HG03135 (cell line): ENCODE results near the gene SPR.

Source experiments
- ATAC-seq: cut with Tn5 transposase; IDR thresholded peaks from one replicate; pipeline ENCODE4 v1.9.1; 2021; ENCODE audit warnings: mild to moderate bottlenecking, moderate library complexity; ENCODE audit not compliant: unreplicated experiment

SPR gene

DNA sequence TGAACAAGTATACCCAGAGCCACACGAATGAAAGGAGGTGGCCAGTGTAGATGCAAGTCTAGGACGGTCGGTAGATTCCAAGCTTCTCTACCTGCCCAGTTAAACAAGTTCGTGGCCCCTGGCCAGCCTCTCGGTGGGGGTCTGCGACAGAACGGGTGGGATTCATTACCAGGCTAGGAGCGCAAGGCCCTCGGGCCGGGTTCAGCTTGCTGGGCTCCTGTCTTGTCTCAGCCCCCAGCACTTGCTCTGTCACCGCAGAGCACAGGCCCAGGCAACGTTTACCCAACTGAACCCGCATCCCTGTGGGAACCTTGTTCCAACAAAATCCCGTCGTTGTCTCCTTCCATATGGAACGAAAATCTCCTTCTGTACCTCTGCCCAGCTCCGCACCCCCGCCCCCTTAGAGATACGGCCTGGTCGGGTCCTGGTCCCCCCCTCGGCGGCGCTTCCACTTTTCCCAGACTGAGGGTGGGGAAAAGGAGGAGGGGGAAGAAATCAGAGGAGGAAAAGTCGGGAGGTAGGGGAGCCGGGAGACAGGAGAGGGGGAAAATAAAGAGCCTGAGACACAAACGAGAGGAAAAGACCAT, 28.2 kb downstream of the SPR start:
- ATAC-seq = no peak

DNA sequence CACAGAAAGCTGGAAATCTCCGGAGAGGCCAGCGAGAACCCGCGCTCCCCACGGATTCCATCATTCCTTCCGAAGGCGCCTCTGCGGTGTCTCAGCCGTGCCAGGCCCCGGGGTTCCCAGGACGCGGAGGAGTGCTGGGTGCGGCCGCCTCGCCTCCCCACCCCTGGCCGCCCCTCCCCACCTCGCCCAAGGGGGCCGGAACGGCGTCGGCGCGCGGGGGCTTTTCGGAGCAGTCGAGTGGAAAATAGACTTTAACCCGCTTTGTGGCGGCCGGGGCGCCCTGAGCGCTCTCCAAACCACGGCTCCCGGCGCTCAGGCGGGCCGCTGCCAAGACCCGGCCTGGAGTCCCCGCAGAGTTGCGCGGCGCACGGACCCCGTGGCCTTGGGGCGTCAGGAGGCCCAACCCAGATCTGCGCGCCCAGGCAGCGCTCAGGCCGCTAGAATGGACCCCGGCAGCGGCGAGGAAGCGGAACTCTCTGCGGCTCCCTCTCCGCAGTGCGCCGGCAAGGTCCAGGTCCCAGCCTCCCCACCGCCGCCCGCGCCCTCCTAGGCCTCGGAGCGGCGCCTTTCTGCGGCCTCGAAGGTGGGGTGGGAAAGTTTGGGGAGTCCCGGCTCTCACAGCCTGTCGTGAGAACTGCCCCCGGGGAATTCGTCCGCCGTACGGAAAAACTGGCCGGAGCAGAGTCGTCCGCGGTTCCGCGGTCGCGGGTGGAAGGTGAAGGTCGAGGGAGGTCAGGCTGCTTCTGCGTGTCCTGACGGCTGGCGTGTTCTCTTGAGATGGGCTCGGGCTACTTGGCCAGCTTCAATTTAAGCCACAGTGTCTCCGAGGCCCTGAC, 28.9 kb downstream of the SPR start:
- peak; percentile 55 for ATAC-seq

DNA sequence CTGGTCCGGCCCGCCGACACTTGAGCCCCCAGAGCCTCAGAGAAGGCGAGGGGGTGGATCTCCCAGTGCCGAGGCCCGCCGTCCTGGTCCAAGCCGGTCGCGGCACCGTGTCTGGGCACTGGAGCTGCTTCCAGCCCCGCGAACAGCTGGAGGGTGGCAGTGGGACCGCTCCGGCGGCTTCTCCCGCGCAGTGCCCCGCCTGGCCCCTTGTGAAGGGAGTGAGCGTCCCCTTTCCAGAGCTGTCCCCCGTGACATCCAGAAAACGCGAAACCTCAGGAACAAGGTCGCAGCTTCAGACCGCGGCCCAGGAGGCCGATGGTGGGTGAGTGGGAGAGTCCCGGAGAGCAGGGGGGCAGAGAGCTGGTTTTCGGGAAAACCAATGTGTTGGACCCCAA, 29.5 kb downstream of the SPR start:
- ATAC-seq = no peak

DNA sequence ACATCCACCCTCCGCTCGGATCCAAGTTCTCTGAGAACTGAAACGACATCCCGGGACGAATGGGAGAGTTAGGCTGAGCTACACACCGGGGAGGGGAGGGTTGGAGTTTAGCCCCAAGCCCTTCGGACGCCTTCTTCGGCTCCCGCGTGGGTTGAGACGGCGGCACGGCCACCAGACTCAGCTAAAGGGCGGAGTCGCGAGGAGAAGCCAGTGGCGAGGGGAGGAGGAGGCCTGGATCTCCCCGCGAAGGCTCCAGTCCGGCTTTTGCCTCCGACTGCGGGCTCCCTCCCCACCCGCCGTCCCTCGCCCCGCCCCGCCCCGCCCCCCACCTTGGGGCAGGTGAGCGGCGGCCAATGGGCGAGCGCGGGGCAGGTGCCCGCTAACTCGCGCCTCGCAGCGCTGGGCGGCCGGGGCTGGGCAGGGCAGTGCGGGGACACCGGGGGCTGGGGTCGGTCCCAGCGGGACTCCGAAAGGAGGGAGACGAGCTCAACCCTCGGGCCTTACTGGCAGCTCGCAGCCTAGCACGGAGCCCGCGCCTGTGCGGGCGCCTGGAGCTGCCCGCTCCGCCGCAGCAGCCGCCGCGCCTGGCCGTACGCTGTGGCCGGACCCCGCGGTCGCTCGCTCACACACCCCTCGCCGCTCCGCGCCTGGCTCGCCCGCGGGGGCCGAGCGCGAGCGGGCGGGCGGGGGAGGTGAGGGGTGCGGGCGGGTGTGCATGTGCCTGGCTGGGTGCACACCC, 30.1 kb downstream of the SPR start, which contains the start of gene EMX1:
TSS of gene EMX1 (plus strand) at position 382 of the 739 bp plus-strand sequence. CDS start at position 716, 334 bp downstream.
- peak; percentile 45 for ATAC-seq

DNA sequence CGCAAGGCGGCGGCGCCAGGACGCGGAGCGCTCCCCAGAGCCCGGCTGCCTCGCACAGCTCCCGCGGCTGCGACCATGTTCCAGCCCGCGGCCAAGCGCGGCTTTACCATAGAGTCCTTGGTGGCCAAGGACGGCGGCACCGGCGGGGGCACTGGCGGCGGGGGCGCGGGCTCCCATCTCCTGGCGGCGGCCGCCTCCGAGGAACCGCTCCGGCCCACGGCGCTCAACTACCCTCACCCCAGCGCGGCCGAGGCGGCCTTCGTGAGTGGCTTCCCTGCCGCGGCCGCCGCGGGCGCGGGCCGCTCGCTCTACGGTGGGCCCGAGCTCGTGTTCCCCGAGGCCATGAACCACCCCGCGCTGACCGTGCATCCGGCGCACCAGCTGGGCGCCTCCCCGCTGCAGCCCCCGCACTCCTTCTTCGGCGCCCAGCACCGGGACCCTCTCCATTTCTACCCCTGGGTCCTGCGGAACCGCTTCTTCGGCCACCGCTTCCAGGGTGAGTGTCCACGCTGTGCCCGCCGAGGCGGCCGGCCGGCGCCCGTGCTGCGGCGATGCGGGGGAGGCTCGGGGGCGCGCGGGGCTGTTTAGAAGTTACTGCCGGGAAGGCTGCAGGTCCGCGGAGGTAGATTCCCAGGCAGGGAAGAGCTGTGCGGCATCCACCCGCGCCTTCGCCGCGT, 30.8 kb downstream of the SPR start:
- no peak for ATAC-seq

DNA sequence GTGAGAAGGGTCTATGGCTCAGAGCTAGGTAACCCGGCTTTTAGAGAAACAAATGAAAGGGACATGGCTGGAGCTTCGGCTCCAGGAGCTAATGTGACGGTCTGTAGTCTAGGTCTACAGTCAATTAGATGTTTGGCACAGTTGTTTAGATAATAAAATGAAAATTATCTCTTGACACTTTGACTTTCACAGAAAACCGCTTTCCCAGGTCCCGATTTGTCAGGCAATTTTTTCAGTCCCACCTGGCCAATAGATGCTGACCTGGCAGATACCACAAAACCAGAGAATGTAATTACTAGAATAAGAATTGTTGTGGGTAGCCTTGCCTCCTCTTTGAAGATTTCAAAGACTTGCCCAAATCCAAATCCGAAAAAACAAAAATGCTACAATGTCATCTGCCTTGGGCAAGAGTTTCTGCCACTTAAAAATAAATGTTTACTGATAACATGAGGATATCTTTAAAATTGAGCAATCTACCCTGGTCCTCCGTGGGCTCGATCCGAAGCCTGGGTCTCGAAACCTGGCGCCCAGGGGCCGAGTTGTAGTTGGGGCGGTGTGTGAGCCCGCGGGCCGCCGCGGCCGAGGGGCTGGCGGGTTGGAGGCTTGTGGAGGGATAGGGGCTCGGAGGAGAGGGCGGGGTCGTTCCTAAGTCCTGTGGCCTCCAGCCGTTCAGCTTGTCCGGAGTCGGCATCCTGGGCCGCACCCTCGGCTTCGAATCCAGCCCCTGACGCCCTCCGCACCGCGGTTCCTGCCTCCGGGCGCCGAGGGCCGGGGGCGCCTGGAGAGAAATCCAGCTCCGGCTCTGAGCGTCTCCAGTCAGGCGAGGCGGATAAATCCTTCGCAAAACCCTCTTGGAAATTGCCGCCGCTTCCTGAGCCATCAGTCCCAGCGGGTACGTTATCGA, 32.5 kb downstream of the SPR start:
- ATAC-seq = no peak

DNA sequence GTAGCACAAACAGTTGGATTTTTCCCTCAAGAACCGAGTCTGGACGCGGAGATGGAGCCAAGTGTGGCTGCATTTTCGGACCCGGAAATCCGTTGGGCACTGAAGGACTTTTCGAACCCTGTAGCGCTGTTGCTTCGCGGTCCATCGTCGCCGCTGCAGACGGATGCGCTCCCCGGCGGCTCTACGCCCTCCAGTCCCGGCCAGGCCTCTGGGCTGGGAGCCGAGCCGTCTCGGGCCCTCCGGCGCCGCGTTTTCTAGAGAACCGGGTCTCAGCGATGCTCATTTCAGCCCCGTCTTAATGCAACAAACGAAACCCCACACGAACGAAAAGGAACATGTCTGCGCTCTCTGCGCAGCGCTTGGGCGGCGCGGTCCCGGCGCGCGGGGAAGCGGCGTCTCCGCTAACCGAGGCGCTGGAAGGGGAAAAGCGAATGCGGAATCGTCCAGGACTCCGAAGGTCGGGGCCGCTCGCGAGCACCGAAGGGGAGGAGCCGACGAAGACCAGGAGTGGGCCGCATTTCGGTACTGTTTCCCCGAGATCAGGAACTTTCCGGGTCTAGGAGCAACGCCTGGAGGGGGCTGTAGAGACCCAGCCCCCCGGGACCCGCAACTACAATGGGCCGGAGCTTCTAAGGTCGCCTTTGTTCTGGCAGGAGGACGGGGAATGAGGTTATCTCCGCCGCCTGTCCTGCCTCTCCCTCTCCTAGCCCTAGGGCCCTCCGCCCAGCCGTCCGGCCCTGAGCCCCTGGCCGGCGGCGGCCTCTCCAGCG, 33.3 kb downstream of the SPR start:
- ATAC-seq = no peak

DNA sequence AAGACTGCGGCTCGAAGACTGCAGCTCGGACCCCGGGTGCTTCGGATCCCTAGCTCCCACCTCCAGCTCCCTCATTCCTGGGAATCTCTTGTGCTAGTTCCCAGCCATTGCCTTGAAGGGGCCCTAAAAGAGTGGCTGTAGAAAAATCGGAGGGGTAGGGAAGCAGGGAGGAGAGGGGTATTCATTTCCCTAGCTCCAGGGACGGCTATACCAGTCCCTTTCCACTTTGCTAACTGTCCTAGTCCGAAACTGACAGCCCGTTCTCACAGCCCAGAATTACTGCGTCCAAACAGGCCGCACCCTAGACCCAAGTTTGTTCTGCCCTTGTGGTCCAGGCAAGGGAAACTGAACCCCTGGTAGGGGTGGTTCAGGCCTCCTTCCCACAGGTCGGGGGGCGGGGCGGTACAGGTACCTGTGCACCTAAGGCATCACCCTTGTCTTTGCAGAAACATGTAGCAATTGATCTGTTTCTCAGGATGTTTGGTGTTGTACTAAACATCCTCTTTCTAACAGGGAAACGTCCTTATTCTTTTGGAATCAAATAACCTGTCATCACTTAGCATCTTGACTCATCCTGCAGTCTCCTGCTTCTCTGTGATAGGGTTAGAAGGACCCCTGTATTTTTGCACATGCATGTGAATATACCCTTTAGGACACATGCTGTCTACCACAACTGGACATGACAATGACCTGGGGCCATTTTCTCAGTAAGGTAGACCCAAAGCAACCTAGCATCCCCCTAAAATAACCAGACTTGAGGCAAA, 34.1 kb downstream of the SPR start:
- ATAC-seq = no peak

DNA sequence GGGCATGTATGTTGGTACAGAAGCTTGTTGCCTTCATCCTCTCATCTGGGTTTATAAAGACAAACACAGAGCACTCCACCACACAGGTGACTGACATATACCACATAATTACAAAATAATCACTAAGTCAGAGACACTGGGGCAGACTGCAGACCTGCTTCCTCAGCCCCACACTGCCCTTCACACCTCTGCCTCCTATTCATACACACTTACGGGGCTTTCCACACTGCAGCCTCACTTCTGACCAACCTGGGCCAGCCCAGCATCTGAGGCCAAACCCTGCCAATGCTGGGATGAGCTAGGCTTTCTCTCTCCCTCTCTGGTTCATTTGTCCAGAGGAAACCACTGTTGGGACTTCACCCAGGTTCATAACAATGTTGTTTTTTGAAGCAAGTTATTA, 34.6 kb downstream of the SPR start:
- no peak for ATAC-seq

DNA sequence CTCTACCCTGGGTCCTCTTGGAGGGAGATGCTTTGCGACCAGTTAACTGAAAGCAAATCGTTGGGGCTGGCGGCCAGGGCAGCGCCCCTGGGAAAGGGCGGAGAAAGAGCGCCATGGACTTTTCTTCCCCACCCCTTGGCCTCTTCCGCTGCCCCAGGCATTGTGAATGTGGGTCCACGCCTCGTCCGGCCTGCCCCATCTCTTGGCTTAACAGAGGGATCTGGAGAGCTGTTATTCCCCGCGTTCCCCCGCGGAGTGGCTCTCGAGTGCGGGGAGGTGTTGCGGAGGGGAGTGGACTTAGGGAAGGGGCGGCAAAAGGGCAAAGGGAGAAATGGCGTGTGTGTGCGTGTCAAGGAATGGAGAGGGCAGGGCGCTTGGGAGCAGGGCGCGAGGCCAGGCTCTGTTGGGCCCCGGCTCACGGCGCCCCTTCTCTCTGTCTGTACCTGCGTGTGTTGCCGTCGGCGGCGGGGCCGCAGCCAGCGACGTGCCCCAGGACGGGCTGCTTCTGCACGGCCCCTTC, 36.7 kb downstream of the SPR start:
- no peak for ATAC-seq

DNA sequence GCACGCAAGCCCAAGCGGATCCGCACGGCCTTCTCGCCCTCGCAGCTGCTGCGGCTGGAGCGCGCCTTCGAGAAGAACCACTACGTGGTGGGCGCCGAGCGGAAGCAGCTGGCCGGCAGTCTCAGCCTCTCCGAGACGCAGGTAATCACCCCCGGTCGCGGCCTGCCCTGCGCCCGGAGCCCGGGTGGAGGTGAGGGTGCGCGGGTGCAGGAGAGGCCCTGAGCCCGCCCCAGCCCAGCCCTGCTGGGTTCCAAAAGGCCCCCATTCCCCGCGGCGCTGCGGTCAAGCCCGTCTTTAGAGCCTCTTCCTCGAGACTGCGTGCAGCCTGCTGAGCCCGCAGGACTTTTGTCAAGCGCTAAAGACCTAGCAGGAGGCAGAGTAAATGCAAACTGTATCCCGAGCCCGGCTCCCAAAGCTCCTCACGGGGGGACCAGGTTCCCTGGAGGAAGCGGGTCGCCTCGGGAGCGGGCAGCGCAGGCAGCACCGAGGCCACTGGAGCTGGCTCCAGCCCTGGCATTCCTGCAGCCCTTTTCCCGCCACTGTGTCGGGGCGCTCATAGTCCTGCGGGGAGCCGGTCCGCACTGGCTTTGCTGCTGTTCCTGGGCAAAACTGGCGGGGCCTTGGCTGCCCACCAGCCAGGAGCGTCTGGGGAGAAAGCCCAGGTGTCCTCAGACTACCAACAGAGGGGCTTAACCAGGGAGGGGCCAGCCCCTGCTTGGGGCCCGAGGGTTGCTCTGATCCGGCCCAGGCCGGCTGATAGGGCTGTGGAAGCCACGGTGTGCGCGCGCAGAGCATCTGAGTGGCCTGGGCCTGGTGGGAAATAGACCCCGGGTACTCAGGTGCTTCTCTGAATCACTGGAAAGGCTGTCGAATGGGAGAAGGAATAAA, 37.4 kb downstream of the SPR start:
- peak; percentile 56 for ATAC-seq

DNA sequence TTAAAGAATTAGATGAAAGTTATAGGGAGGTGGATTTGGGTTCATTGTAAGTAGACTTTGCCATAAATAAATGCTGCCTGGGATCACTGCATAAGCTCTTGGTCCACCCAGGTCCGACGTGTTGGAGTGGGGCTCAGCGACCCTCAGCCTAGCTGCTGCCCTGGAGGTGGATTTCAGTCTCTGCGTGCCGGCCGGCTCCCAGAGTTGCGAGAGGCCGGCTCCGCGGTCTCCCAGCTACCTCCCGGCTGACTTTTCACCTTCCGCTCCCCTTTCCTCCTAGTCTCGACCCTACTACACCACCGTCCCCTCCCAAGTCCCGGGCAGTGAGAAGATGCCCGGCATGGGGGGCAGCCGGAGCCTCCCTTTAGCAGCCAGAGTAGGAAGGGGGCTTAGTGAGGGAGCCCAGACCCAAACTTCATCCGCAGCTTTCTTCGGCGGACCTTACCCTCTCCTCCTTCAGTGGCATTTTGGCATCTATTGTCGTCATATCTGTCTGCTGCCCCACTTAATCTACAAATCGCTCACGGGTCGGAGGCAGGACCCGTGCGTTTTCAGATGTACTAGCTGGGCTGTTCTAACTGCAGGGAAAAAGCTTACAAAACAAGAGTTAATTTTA, 38.2 kb downstream of the SPR start:
- no peak for ATAC-seq

DNA sequence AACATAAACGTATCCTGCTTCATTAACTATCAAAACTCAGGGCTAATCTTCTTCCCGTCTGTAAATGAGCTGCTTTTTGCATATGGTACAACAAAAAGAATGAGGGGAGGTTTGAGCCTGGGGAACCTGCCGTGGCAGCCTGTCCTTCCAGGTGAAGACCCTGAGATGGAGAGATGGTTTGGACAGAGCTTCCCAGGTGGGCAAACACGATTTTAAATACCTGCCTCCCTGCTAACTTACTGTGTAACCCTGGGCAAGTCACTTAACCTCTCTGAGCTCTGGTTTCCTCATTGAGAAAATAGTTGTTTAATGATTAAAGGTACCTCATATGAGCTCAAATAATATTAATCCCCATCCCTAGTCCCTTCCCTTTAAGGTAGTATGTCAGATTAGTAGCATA, 39.2 kb downstream of the SPR start:
- no peak for ATAC-seq

DNA sequence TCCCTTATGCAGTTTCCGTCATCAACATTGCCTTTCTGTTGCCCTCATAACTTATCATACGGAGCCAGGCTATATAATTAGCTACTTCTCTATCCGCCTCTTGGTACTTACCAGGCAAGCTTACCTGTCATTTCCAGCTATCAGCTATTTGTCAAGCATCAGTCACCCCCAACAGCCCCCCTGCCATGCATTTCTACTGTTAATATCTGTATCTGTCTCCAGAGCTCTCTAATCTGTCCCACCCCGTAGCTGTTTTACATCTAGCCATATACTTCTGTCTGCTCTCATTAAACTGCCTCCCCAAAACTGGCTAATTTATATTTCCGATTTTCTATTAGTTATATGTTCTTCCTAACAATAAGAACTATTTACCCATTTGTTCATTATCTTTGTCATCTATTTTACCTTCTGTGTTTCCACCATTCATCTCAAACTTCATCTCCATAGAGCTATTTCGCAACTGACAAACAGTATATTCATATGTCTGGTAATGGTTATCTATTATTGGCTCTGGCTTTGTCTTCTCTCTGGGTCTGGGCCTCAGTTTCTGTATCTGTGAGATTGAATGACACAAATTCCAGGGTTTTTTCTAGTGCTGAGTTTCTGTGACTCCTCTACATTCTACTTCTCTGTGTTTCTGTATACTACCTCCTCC, 39.7 kb downstream of the SPR start:
- no peak for ATAC-seq

DNA sequence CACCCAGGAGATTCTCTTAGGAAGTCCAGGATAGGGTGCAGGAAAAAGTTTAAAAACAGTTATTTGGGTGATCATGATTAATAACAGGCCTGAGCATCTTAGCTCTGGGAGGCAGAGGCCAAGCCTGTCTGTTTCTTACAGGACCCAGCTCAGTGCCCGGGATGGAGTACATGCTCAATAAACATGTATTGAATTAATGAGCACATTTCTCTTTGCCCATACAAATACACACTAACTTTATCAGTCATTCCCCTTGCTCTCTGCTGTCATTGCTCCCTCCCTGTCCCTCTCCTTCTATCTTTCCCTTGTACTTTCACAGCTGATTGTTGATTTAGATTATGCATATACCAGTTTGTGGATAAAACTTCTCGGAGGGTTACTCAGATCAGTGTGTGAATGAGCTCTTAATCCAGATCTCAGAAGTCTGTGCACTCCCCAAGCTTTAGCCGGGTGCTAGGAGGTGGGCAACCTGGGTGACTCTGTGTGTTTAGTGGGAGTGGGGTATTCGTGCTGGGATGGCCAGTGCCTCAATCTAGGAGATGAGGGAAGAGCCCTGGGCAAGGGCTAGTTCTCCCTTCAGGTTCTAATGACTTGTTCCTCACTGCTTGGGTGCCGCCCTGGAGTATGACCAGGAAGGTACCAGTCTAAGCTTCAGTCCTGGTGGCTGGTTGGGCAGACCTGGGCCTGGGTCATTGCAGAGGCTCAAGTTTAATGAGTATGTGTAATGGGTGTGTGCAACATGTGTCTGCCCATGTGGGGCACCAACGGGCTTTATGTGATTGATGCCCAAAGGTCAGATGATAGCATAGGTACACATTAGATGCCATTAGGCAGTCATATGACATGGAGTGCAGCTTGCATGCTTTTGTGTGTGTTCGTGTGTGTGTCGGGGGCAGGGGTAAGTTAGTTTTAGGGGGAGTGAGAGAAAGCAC, 40.7 kb downstream of the SPR start:
- no peak for ATAC-seq

DNA sequence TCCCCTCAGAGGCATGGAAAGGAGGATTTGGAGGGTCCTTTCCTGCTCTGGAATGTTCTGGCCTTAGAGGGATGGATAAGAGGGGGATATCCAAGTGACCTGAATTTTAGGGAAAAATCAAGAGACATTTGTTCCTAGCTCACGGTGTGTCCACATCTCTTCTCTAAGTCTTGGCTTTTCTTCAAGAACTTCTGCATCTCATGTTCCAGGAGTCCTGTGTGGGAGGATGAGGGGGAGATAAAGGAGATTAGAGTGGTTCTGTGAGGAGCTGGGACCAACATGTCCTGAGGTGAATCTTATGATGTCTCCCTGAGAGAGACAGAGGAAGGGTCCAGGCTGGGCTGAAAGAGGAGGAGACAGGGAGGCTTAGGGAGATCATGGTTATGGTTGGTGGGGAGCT, 41.8 kb downstream of the SPR start:
- ATAC-seq = no peak
